Prostate gland (tissue), 2 donors: ENCODE data around the gene ZCCHC14.
"Not testable (repeated sequence)": the region's sequence is repeated elsewhere in the genome, so short reads cannot be mapped to it uniquely, and the experiment has no call there.

Experiments
- POLR2A ChIP-seq: fragments of 450-650 bp; IDR thresholded peaks from one replicate; pipeline ENCODE4 v1.6.1; 2016; ENCODE audit warnings: antibody characterized with exemption, mild to moderate bottlenecking
- TF ChIP-seq, protein P1 (sequence below), 4 experiments: fragments of 200-600 bp in 2 of 4; fragments of 450-650 bp in 2 of 4; sonication (generic) in 2 of 4; IDR thresholded peaks; 1 replicate in 3 of 4; 2 replicates in 1 of 4; pipeline ENCODE4 v1.5.1; 2016 to 2019; ENCODE audit warnings: antibody characterized with exemption in 4 of 4, mild to moderate bottlenecking in 2 of 4, moderate library complexity in 2 of 4

- TF ChIP-seq, protein P1, sequence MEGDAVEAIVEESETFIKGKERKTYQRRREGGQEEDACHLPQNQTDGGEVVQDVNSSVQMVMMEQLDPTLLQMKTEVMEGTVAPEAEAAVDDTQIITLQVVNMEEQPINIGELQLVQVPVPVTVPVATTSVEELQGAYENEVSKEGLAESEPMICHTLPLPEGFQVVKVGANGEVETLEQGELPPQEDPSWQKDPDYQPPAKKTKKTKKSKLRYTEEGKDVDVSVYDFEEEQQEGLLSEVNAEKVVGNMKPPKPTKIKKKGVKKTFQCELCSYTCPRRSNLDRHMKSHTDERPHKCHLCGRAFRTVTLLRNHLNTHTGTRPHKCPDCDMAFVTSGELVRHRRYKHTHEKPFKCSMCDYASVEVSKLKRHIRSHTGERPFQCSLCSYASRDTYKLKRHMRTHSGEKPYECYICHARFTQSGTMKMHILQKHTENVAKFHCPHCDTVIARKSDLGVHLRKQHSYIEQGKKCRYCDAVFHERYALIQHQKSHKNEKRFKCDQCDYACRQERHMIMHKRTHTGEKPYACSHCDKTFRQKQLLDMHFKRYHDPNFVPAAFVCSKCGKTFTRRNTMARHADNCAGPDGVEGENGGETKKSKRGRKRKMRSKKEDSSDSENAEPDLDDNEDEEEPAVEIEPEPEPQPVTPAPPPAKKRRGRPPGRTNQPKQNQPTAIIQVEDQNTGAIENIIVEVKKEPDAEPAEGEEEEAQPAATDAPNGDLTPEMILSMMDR (IDR thresholded peaks at IDR 0.05) = not testable (repeated sequence)
- TF ChIP-seq POLR2A = not testable (repeated sequence)
These were observed 10.2 kb downstream of the ZCCHC14 start for GRCh38 chr16:87482670-87483069.
